ENCODE measurements around the gene KIF21B.

KIF21B gene

GRCh38 chr1:201026234-201026633 is 2.7 kb upstream of the KIF21B start:
- peak overlapping the region; percentile 72 for H3K4me3 ChIP-seq (ENCODE audit: low read length)
- H2AFZ ChIP-seq (ENCODE audit: low read depth, low read length), result no peak overlapping the region
- TF ChIP-seq, protein P1, sequence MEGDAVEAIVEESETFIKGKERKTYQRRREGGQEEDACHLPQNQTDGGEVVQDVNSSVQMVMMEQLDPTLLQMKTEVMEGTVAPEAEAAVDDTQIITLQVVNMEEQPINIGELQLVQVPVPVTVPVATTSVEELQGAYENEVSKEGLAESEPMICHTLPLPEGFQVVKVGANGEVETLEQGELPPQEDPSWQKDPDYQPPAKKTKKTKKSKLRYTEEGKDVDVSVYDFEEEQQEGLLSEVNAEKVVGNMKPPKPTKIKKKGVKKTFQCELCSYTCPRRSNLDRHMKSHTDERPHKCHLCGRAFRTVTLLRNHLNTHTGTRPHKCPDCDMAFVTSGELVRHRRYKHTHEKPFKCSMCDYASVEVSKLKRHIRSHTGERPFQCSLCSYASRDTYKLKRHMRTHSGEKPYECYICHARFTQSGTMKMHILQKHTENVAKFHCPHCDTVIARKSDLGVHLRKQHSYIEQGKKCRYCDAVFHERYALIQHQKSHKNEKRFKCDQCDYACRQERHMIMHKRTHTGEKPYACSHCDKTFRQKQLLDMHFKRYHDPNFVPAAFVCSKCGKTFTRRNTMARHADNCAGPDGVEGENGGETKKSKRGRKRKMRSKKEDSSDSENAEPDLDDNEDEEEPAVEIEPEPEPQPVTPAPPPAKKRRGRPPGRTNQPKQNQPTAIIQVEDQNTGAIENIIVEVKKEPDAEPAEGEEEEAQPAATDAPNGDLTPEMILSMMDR (IDR thresholded peaks at IDR 0.05; ENCODE audit: low read depth, low read length), result no peak
- no peak for TF ChIP-seq EZH2phosphoT487 (IDR thresholded peaks at IDR 0.05; ENCODE audit: low read depth)
- peaks cover 28% of the 10 kb centered on the region for H3K79me2 ChIP-seq (ENCODE audit: low read length)
- H3K36me3 ChIP-seq (replicated peaks; ENCODE audit: low read depth, low read length), result no peaks in the 10 kb centered on the region
- H3K27me3 ChIP-seq (ENCODE audit: low read depth, low read length), result no peaks in the 10 kb centered on the region
- peak overlapping the region; percentile 91 for H3K4me2 ChIP-seq (ENCODE audit: low read length)
- no peak overlapping the region for H3K27ac ChIP-seq (ENCODE audit: low read length)
- peak overlapping the region; percentile 42; the same call in 1 of the 2 replicates for H3K9ac ChIP-seq (ENCODE audit: low read length)
- H4K20me1 ChIP-seq (ENCODE audit: insufficient read depth, low read length), result no peaks in the 10 kb centered on the region
- peaks cover 46% of the 10 kb centered on the region for H3K4me1 ChIP-seq (ENCODE audit: low read length)
- no peaks in the 10 kb centered on the region for H3K9me3 ChIP-seq (ENCODE audit: insufficient read depth, low read length)

DNA sequence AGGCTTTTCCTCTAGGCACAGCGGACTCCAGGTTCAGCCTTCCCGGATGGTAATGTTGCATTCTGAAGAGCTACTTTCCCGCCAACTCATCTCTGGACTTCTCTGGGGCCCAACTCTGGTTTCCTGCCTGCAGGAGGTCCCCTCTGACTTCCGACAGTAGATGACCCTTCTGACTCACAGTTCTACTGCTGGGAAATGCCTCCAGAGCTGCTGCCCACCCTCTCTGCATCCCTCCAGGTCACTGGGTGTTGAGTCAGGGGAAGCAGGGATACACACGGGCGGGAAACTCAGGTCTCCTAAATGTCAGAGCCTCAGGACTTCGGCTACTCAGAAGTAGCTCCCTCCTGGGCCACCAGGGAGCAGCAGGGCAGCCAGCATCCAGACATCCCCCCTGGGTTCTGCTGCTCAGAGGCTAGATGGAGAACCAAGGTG is 2.1 kb upstream of the KIF21B start:
- no peak for TF ChIP-seq EZH2phosphoT487 (IDR thresholded peaks at IDR 0.05; ENCODE audit: low read depth)
- TF ChIP-seq, protein P1 (IDR thresholded peaks at IDR 0.05; ENCODE audit: low read depth, low read length), result peak; percentile 58
- Histone ChIP-seq H3K4me2 (ENCODE audit: low read length) (peak overlapping the region; percentile 91), H3K4me3 (ENCODE audit: low read length) (peak overlapping the region; percentile 72), H3K9ac (ENCODE audit: low read length) (peak overlapping the region; percentile 42), H3K4me1 (ENCODE audit: low read length) (peaks cover 52% of the 10 kb centered on the region), H3K79me2 (ENCODE audit: low read length) (peaks cover 34% of the 10 kb centered on the region), H2AFZ (ENCODE audit: low read depth, low read length) (no peak overlapping the region; the same call in 1 of the 2 replicates), H3K9me3 (ENCODE audit: insufficient read depth, low read length) (no peaks in the 10 kb centered on the region), H3K27me3 (ENCODE audit: low read depth, low read length) (no peaks in the 10 kb centered on the region), H3K27ac (ENCODE audit: low read length) (no peak overlapping the region), H3K36me3 (replicated peaks; ENCODE audit: low read depth, low read length) (no peaks in the 10 kb centered on the region), H4K20me1 (ENCODE audit: insufficient read depth, low read length) (no peaks in the 10 kb centered on the region)

- Histone ChIP-seq H3K9ac (ENCODE audit: low read length) (peak overlapping the region; percentile 55), H3K4me3 (ENCODE audit: low read length) (peak overlapping the region; percentile 72), H3K36me3 (replicated peaks; ENCODE audit: low read depth, low read length) (no peaks in the 10 kb centered on the region), H3K4me2 (ENCODE audit: low read length) (peak overlapping the region; percentile 91), H3K27ac (ENCODE audit: low read length) (no peak overlapping the region), H4K20me1 (ENCODE audit: insufficient read depth, low read length) (no peaks in the 10 kb centered on the region), H3K4me1 (ENCODE audit: low read length) (peaks cover 62% of the 10 kb centered on the region), H3K27me3 (ENCODE audit: low read depth, low read length) (no peaks in the 10 kb centered on the region), H2AFZ (ENCODE audit: low read depth, low read length) (no peak overlapping the region), H3K9me3 (ENCODE audit: insufficient read depth, low read length) (no peaks in the 10 kb centered on the region), H3K79me2 (ENCODE audit: low read length) (peaks cover 44% of the 10 kb centered on the region)
- TF ChIP-seq EZH2phosphoT487 (IDR thresholded peaks at IDR 0.05; ENCODE audit: low read depth), result no peak
- TF ChIP-seq, protein P1 (IDR thresholded peaks at IDR 0.05; ENCODE audit: low read depth, low read length), result no peak
Observed at GRCh38 chr1:201024625-201024998, 1.1 kb upstream of the KIF21B start.

GRCh38 chr1:201023920-201024624 is 558 bp upstream of the KIF21B start:
- H3K36me3 ChIP-seq (replicated peaks; ENCODE audit: low read depth, low read length), result no peaks in the 10 kb centered on the region
- H3K9me3 ChIP-seq (ENCODE audit: insufficient read depth, low read length), result no peaks in the 10 kb centered on the region
- no peak for TF ChIP-seq EZH2phosphoT487 (IDR thresholded peaks at IDR 0.05; ENCODE audit: low read depth)
- TF ChIP-seq, protein P1 (IDR thresholded peaks at IDR 0.05; ENCODE audit: low read depth, low read length), result no peak
- H3K79me2 ChIP-seq (ENCODE audit: low read length), result peaks cover 48% of the 10 kb centered on the region
- H3K9ac ChIP-seq (ENCODE audit: low read length), result peak overlapping the region; percentile 55
- H3K27me3 ChIP-seq (ENCODE audit: low read depth, low read length), result no peaks in the 10 kb centered on the region
- H2AFZ ChIP-seq (ENCODE audit: low read depth, low read length), result peak overlapping the region; percentile 10; the same call in 1 of the 2 replicates
- peak overlapping the region; percentile 91 for H3K4me2 ChIP-seq (ENCODE audit: low read length)
- H3K4me3 ChIP-seq (ENCODE audit: low read length), result peak overlapping the region; percentile 72
- H3K27ac ChIP-seq (ENCODE audit: low read length), result peak overlapping the region; percentile 1; the same call in 1 of the 2 replicates
- no peaks in the 10 kb centered on the region for H4K20me1 ChIP-seq (ENCODE audit: insufficient read depth, low read length)
- H3K4me1 ChIP-seq (ENCODE audit: low read length), result peaks cover 68% of the 10 kb centered on the region

All from OCI-LY3 (cell line).